ENCODE measurements around the gene TNFSF18.
"Not testable (repeated sequence)": the region's sequence is repeated elsewhere in the genome, so short reads cannot be mapped to it uniquely, and the experiment has no call there.

DNA sequence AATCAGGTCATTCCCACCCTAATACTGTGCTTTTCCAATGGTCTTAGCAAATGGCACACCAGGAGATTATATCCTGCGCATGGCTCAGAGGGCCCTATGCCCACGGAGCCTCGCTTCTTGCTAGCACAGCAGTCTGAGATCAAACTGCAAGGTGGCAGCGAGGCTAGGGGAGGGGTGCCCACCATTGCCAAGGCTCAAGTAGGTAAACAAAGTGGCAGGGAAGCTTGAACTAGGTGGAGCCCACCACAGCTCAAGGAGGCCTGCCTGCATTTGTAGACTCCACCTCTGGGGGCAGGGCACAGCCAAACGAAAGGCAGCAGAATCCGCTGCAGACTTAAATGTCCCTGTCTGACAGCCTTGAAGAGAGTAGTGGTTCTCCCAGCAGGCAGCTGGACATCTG is 23.5 kb upstream of the TNFSF18 start:
- TF ChIP-seq CTCF (IDR thresholded peaks at IDR 0.05; ENCODE audit: poor library complexity); EZH2phosphoT487 (IDR thresholded peaks at IDR 0.05; ENCODE audit: low read depth, severe bottlenecking, unreplicated experiment): not testable (repeated sequence)
